SK-MEL-5 (cell line): ENCODE data around the gene ADAP1. TPM values are rescaled to one million over a fixed set of nuclear protein-coding genes. Genes with fewer than 3 reads are reported as not detected.
"Not testable (repeated sequence)": the region's sequence is repeated elsewhere in the genome, so short reads cannot be mapped to it uniquely, and the experiment has no call there.

ENCODE experiments used
- DNase-seq: peaks from one replicate; pipeline ENCODE4 v3.0.0-alpha.2; 2016; ENCODE audit warnings: low read depth, low spot score
- in situ Hi-C: cut with HindIII; loops from 2 replicates; pipeline ENCODE4 v1.10.0; 2016; ENCODE audit warnings: low sequenced_read_pairs, high pct_unique_total_duplicates, low pct_unique_long_range_greater_than_20kb
- polyA plus RNA-seq, 2 experiments: library from polyadenylated mRNA; depleted of rRNA; stranded (reverse); fragments of >200 nt; gene quantifications; 2 replicates each; pipeline ENCODE4 v1.2.3, GENCODE V29; 2015
- total RNA-seq: library from RNA; depleted of rRNA; stranded (reverse); fragments of >200 nt; shearing (Covaris generic); gene quantifications from 2 replicates; pipeline ENCODE4 v1.2.3, GENCODE V29; 2014; rRNA removed

ADAP1 gene, protein sequence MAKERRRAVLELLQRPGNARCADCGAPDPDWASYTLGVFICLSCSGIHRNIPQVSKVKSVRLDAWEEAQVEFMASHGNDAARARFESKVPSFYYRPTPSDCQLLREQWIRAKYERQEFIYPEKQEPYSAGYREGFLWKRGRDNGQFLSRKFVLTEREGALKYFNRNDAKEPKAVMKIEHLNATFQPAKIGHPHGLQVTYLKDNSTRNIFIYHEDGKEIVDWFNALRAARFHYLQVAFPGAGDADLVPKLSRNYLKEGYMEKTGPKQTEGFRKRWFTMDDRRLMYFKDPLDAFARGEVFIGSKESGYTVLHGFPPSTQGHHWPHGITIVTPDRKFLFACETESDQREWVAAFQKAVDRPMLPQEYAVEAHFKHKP
- total RNA-seq: 4.4 and 5.5 TPM in 2 replicates
- 3.3 and 7.6 TPM in 2 replicates for polyA plus RNA-seq (2015; cell fraction: cytosol; rRNA removed)
- 2.5 and 6.4 TPM in 2 replicates for polyA plus RNA-seq (2015; cell fraction: nucleus; rRNA removed)

GRCh38 chr7:954330-955238, at the start of gene ADAP1:
ADAP1 (minus strand) TSS chr7:954680; CDS start chr7:954477, 203 bp downstream.
- in situ Hi-C loops: no loop called here
- peak; percentile 32 for DNase-seq

DNA sequence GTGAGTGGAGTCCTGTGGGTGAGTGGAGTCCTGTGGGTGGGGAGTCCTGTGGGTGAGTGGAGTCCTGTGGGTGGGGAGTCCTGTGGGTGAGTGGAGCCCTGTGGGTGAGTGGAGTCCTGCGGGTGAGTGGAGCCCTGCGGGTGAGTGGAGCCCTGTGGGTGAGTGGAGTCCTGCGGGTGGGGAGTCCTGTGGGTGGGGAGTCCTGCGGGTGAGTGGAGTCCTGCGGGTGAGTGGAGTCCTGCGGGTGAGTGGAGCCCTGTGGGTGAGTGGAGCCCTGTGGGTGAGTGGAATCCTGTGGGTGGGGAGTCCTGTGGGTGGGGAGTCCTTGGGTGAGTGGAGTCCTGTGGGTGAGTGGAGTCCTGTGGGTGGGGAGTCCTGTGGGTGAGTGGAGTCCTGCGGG, 48.0 kb upstream of the ADAP1 start:
- DNase-seq, in situ Hi-C loops: not testable (repeated sequence)

GRCh38 chr7:1002026-1002425, 47.5 kb upstream of the ADAP1 start:
- DNase-seq, in situ Hi-C loops: not testable (repeated sequence)

- DNase-seq, in situ Hi-C loops: not testable (repeated sequence)
These were observed 46.7 kb upstream of the ADAP1 start for GRCh38 chr7:1001069-1001770.

- DNase-seq: no peak
- in situ Hi-C loops: no loop called here
These were observed 45.8 kb upstream of the ADAP1 start for GRCh38 chr7:999941-1000935.

DNA sequence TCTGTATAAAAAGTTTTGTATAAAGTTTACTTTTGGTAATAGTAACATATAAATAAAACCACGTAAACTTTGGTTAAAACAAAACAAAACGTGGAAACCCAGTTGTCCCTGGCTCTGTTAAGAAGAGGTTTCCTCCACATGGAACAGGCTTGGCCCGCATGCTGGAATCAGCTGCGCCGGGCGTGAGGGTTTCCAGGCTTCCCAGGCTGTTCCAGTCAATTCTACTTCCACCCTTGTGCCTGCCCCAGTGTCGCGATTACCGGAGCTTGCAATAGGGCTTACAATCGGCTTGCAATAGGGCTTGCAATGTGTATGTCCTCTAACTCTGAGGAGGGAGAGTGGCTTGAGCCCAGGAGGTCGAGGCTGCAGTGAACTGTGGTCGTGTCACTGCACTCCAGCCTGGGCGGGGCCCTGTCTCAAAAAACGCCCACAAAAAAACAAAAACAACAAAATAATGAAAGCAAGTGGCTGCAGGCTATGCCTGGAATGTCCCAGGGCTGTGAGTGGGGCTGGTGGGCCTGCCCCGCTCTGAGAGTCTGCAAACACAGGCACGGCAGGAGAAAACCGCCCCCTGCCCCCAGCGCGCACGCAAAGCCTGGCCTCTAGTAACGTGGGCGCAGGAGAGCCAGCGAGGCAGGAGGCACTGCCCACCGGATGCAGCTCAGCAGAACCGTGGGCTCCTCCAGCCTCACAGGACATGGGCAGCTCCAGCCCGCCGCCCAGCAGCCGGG, 44.8 kb upstream of the ADAP1 start:
- no peak for DNase-seq
- in situ Hi-C loops: no loop called here

GRCh38 chr7:997404-998395, 43.2 kb upstream of the ADAP1 start:
- DNase-seq: no peak
- in situ Hi-C loops: no loop called here

GRCh38 chr7:996079-996872, 41.8 kb upstream of the ADAP1 start:
- in situ Hi-C loops: no loop called here
- DNase-seq: no peak

DNA sequence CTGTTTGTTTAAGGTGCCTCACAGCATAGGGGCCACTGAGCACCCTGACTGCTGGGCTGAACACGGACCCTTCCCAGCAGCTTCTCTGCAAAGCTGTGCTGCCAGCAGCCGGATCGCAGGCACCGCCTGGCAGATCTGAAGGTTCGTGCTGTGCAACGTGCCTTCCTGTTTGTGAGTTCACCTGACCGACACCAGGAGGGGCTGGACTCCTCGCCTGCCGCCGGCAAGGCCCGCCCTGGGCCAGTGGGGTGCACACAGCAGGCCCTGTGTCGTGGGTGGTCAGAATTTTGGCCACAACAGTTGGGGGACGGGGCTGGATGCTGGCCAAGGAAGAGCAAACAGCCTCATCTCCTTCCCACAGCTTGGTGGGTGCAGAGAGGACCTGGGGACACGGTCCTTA, 41.1 kb upstream of the ADAP1 start:
- in situ Hi-C loops: no loop called here
- DNase-seq: no peak

DNA sequence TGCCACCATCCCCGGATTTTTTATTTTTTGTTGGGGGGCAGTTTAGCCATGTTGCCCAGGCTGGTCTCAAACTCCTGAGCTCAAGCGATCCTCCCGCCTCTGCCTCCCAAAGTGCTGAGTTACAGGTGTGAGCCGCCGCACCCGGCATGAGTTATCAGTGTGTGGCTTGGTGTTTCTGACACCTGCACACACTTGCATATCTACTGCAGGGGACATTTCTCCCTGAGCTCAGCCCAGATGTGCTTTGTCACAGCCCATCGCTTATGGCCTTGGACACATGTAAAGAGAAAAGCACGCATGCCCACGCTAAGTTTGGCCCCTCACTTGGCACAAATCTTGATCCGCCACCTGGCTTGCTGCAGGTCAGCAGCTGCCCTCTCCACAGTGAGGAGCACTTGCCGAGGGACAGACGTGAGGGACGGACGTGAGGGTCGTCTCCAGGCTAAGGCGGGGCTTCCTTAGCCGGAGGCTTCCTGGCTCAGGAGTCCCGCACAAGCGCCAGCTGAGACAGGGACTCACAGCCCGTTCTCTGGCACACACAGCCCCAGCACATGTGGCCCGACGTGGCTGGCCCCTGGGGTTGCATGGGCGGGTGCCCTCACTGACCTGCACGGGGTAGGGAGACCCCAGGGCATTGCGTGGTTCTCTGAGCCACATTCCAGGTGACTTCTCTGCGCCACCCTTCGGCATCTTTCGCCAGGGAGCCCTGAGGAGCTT, 40.3 kb upstream of the ADAP1 start:
- in situ Hi-C loops: no loop called here
- no peak for DNase-seq

- peak; percentile 97 for DNase-seq
- in situ Hi-C loops: no loop called here
These were observed 38.5 kb upstream of the ADAP1 start for GRCh38 chr7:992709-993607.

- DNase-seq: no peak
- in situ Hi-C loops: no loop called here
These were observed 37.5 kb upstream of the ADAP1 start for GRCh38 chr7:991729-992656.
